Keratinocyte (primary cell): ENCODE measurements around the gene ADGRF1. TPM values are rescaled to one million over a fixed set of nuclear protein-coding genes. Genes with fewer than 3 reads are reported as not detected.
"Not testable (repeated sequence)": the region's sequence is repeated elsewhere in the genome, so short reads cannot be mapped to it uniquely, and the experiment has no call there.

ENCODE experiments used
- DNase-seq: peaks from one replicate; pipeline ENCODE4 v3.0.0-alpha.2; 2011; ENCODE audit warnings: low read depth, missing footprints, low spot score
- FAIRE-seq: peaks from 2 replicates; lab custom pipeline; 2011; peaks lifted over from hg19 to GRCh38; lab: Jason Lieb, UNC
- H2AFZ ChIP-seq: 2 replicates; pipeline ENCODE4 v1.6.0; 2012; ENCODE audit warnings: low read length, control low read depth, inconsistent platforms; ENCODE audit not compliant: control insufficient read depth
- H3K27ac ChIP-seq: 2 replicates; pipeline ENCODE4 v1.5.1; 2011; ENCODE audit warnings: low read length; ENCODE audit not compliant: control insufficient read depth, insufficient read depth
- H3K27me3 ChIP-seq: 3 replicates; pipeline ENCODE4 v1.6.0; 2011; ENCODE audit warnings: low read length; ENCODE audit not compliant: control insufficient read depth, insufficient read depth; ENCODE audit errors: extremely low read depth
- H3K36me3 ChIP-seq, 2 experiments: 2 replicates in 1 of 2; 3 replicates in 1 of 2; pipeline ENCODE4 v1.5.1; 2011; ENCODE audit warnings: low read length in 2 of 2, mild to moderate bottlenecking in 1 of 2; ENCODE audit not compliant: control insufficient read depth in 2 of 2, insufficient read depth in 2 of 2; ENCODE audit errors: extremely low read depth in 1 of 2
- H3K4me1 ChIP-seq: 3 replicates; pipeline ENCODE4 v1.5.1; 2011; ENCODE audit warnings: low read length; ENCODE audit not compliant: control insufficient read depth, insufficient read depth; ENCODE audit errors: extremely low read depth
- H3K4me2 ChIP-seq: 3 replicates; pipeline ENCODE4 v1.6.0; 2011; ENCODE audit warnings: low read depth, low read length; ENCODE audit not compliant: control insufficient read depth, insufficient read depth; ENCODE audit errors: extremely low read depth
- H3K4me3 ChIP-seq, 3 experiments: fragments of 200-600 bp in 1 of 3; sonication (generic) in 1 of 3; 2 replicates in 2 of 3; 3 replicates in 1 of 3; pipeline ENCODE4 v1.5.1; 2011 to 2016; ENCODE audit warnings: low read length in 3 of 3, mild to moderate bottlenecking in 3 of 3, control low read depth in 2 of 3, inconsistent platforms in 1 of 3, low read depth in 1 of 3, mixed read lengths in 1 of 3, mixed run types in 1 of 3, moderate library complexity in 1 of 3; ENCODE audit not compliant: control insufficient read depth in 2 of 3, insufficient read depth in 2 of 3; ENCODE audit errors: extremely low read depth in 1 of 3
- H3K79me2 ChIP-seq: 2 replicates; pipeline ENCODE4 v1.6.0; 2012; ENCODE audit warnings: low read length; ENCODE audit not compliant: control insufficient read depth, insufficient read depth
- H3K9ac ChIP-seq: 3 replicates; pipeline ENCODE4 v1.6.0; 2011; ENCODE audit warnings: low read length; ENCODE audit not compliant: control insufficient read depth, insufficient read depth; ENCODE audit errors: extremely low read depth
- H3K9me1 ChIP-seq: 3 replicates; pipeline ENCODE4 v1.6.0; 2011; ENCODE audit warnings: low read length; ENCODE audit not compliant: control insufficient read depth, insufficient read depth; ENCODE audit errors: extremely low read depth
- H3K9me3 ChIP-seq: 2 replicates; pipeline ENCODE4 v1.5.1; 2012; ENCODE audit warnings: low read depth, low read length; ENCODE audit not compliant: control insufficient read depth
- H4K20me1 ChIP-seq: 3 replicates; pipeline ENCODE4 v1.6.0; 2011; ENCODE audit warnings: low read length; ENCODE audit not compliant: control insufficient read depth, insufficient read depth; ENCODE audit errors: extremely low read depth
- CTCF ChIP-seq, 3 experiments: IDR thresholded peaks in 1 of 3; conservative IDR thresholded peaks in 1 of 3; optimal IDR thresholded peaks in 1 of 3; 2 replicates in 2 of 3; 3 replicates in 1 of 3; pipeline versions ENCODE3 to v1.5.1; 2011; ENCODE audit warnings: low read length in 3 of 3, mild to moderate bottlenecking in 3 of 3, moderate library complexity in 2 of 3, control low read depth in 1 of 3, inconsistent platforms in 1 of 3; ENCODE audit not compliant: insufficient read depth in 2 of 3; ENCODE audit errors: extremely low read depth in 1 of 3
- EZH2 ChIP-seq: IDR thresholded peaks from one replicate; pipeline ENCODE4 v1.6.1; 2012; ENCODE audit warnings: inconsistent platforms, mild to moderate bottlenecking, low read length, moderate library complexity
- dilution Hi-C: fragments of 300-500 bp; cut with MboI; formaldehyde crosslinking; loops from one replicate; pipeline ENCODE4 v1.7.0; 2020; ENCODE audit warnings: low sequenced_read_pairs; ENCODE audit not compliant: extremely low pct_ligation_motif_present
- polyA plus RNA-seq, 5 experiments: library from polyadenylated mRNA; depleted of rRNA in 3 of 5; stranded (reverse) in 3 of 5; stranded (forward) in 1 of 5; unstranded in 1 of 5; fragments of >200 nt; gene quantifications; 1 replicate in 1 of 5; 2 replicates in 3 of 5; 3 replicates in 1 of 5; pipeline versions ENCODE4 v1.2.1 to v1.2.3, GENCODE V29; 2011 to 2012; ENCODE audit warnings: missing spikeins in 2 of 5, low read depth in 1 of 5, low replicate concordance in 1 of 5

Gene ADGRF1
- polyA plus RNA-seq, 1 donor (not counting 4 experiments of a cell fraction or from before 2014, with no cell fraction given): 43.9 TPM

GRCh38 chr6:47057830-47058540 is 15.9 kb upstream of the ADGRF1 start:
- DNase-seq: no peak
- no peaks in the 10 kb centered on the region for H4K20me1 ChIP-seq
- H3K27me3 ChIP-seq: no peaks in the 10 kb centered on the region
- H3K9me3 ChIP-seq: no peaks in the 10 kb centered on the region
- FAIRE-seq: peak; percentile 91
- peak overlapping the region; percentile 76 for H3K27ac ChIP-seq
- TF ChIP-seq EZH2 (no peak), CTCF (optimal IDR thresholded peaks at IDR 0.05 in 1 of 3, IDR thresholded peaks at IDR 0.05 in 1 of 3, conservative IDR thresholded peaks at IDR 0.05 in 1 of 3; ENCODE audit: extremely low read depth in 1 of 3, insufficient read depth in 2 of 3, low read length in 3 of 3) (no peak)
- no peak overlapping the region for H3K4me2 ChIP-seq
- H3K9me1 ChIP-seq: no peaks in the 10 kb centered on the region
- dilution Hi-C loops: no loop called here
- H3K4me1 ChIP-seq: peaks cover 38% of the 10 kb centered on the region
- no peak overlapping the region for H3K9ac ChIP-seq
- H3K79me2 ChIP-seq: no peaks in the 10 kb centered on the region
- no peak overlapping the region for H3K4me3 ChIP-seq
- H3K36me3 ChIP-seq: no peaks in the 10 kb centered on the region
- no peak overlapping the region for H2AFZ ChIP-seq

GRCh38 chr6:47056832-47057231 is 14.7 kb upstream of the ADGRF1 start:
- TF ChIP-seq EZH2: no peak
- TF ChIP-seq CTCF (optimal IDR thresholded peaks at IDR 0.05 in 1 of 3, IDR thresholded peaks at IDR 0.05 in 1 of 3, conservative IDR thresholded peaks at IDR 0.05 in 1 of 3; ENCODE audit: extremely low read depth in 1 of 3, insufficient read depth in 2 of 3, low read length in 3 of 3): no peak
- H3K9me1 ChIP-seq: no peaks in the 10 kb centered on the region
- no peaks in the 10 kb centered on the region for H3K9me3 ChIP-seq
- H2AFZ ChIP-seq: no peak overlapping the region
- no peaks in the 10 kb centered on the region for H3K27me3 ChIP-seq
- DNase-seq (no peak), FAIRE-seq (peak; percentile 29)
- H3K4me3 ChIP-seq: no peak overlapping the region
- H3K4me1 ChIP-seq: peaks cover 38% of the 10 kb centered on the region
- dilution Hi-C loops: no loop called here
- no peaks in the 10 kb centered on the region for H3K36me3 ChIP-seq
- no peak overlapping the region for H3K4me2 ChIP-seq
- no peak overlapping the region for H3K27ac ChIP-seq
- no peaks in the 10 kb centered on the region for H3K79me2 ChIP-seq
- H4K20me1 ChIP-seq: no peaks in the 10 kb centered on the region
- H3K9ac ChIP-seq: no peak overlapping the region

GRCh38 chr6:47054302-47054701 is 12.2 kb upstream of the ADGRF1 start:
- H3K79me2 ChIP-seq, H3K9me1 ChIP-seq, H3K9ac ChIP-seq, H3K27me3 ChIP-seq, H3K4me3 ChIP-seq, H3K36me3 ChIP-seq, FAIRE-seq, dilution Hi-C loops, H4K20me1 ChIP-seq, H2AFZ ChIP-seq, H3K27ac ChIP-seq, DNase-seq, H3K9me3 ChIP-seq, H3K4me2 ChIP-seq: not testable (repeated sequence)
- peaks cover 21% of the 10 kb centered on the region for H3K4me1 ChIP-seq
